Measurements from ENCODE around the gene KAZN. TPM values are rescaled to one million over a fixed set of nuclear protein-coding genes. Genes with fewer than 3 reads are reported as not detected.
A peak's percentile ranks its signal among the peaks of the same experiment; 100 is the strongest.

The KAZN gene
- total and polyA plus RNA-seq, 2 donors (not counting 1 experiment from before 2014, with no cell fraction given) = 3.4 to 5.0 TPM

DNA sequence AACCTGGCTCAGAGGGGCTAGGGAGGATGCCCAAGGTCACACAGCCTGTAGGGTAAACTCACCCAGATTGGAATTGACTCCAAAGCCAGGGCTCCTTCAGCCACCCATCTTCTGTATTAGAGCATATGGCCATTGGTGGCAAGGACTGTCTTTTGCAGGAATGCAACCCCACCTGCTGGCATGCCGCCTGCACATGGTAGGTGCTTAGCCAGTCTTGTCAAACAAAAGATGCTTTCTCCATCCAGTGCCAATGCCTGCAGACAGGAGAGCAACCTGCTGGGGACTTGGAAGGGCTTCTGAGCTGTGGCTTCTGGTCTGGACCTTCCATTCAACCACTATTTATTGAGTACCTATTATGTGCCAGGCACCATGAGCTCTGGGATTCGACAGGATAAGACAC lies 459.8 kb downstream of the KAZN start:
- Histone ChIP-seq H3K4me1 (ENCODE audit: control insufficient read depth, extremely low read depth, insufficient read depth, low read length) (peaks cover 6% of the 10 kb centered on the region), H3K9ac (ENCODE audit: insufficient read depth, low read length) (no peak overlapping the region), H3K4me3 (replicated peaks in 1 of 4; ENCODE audit: control extremely low read depth in 1 of 4, insufficient read depth in 1 of 4, low read depth in 3 of 4, low read length in 4 of 4) (no peak overlapping the region), H3K27me3 (ENCODE audit: control insufficient read depth, insufficient read depth, low read length) (no peaks in the 10 kb centered on the region), H3K27ac (ENCODE audit: insufficient read depth, low read length) (no peak overlapping the region), H4K20me1 (ENCODE audit: control insufficient read depth, extremely low read depth, insufficient read depth, low read length) (no peaks in the 10 kb centered on the region), H3K9me3 (ENCODE audit: control insufficient read depth, insufficient read depth, low read depth, low read length) (no peaks in the 10 kb centered on the region), H3K4me2 (ENCODE audit: extremely low read depth, insufficient read depth, low read length) (no peak overlapping the region), H3K79me2 (ENCODE audit: control insufficient read depth, insufficient read depth, low read length) (no peaks in the 10 kb centered on the region), H2AFZ (ENCODE audit: low read length) (no peak overlapping the region), H3K36me3 (ENCODE audit: control insufficient read depth, insufficient read depth, low read length) (peaks cover 3% of the 10 kb centered on the region)
- no peak for DNase-seq (ENCODE audit: low read depth in 2 of 2)
- TF ChIP-seq EZH2 (IDR thresholded peaks at IDR 0.05; ENCODE audit: low read length, missing control alignments) (no peak), CTCF (conservative IDR thresholded peaks at IDR 0.05 in 1 of 2, IDR thresholded peaks at IDR 0.05 in 1 of 2; ENCODE audit: low read depth in 1 of 2, low read length in 2 of 2) (no peak)

DNA sequence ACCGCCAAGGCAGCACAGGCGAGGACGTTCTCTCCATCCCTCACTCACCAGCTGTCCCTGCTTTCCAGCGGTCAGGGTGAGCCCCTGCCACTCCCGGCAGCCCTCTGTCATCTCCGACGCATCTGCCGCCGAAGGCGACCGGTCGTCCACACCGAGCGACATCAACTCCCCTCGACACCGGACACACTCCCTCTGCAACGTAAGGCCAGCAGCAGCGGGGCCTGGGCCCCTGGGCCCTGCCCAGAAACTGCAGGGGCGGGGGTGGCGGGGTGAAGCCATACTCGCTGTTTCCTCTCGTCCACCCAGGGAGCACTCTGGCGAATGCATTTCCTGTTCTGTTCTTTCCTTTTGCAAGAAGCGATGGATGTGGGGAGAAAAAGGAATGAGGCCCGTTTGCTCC lies 461.6 kb downstream of the KAZN start:
- H3K27ac ChIP-seq (ENCODE audit: insufficient read depth, low read length) = no peak overlapping the region
- H3K4me2 ChIP-seq (ENCODE audit: extremely low read depth, insufficient read depth, low read length) = no peak overlapping the region
- no peak for DNase-seq (ENCODE audit: low read depth in 2 of 2)
- H3K4me3 ChIP-seq (replicated peaks in 1 of 4; ENCODE audit: control extremely low read depth in 1 of 4, insufficient read depth in 1 of 4, low read depth in 3 of 4, low read length in 4 of 4) = no peak overlapping the region
- H3K36me3 ChIP-seq (ENCODE audit: control insufficient read depth, insufficient read depth, low read length) = peaks cover 3% of the 10 kb centered on the region
- TF ChIP-seq EZH2 (IDR thresholded peaks at IDR 0.05; ENCODE audit: low read length, missing control alignments) (no peak), CTCF (conservative IDR thresholded peaks at IDR 0.05 in 1 of 2, IDR thresholded peaks at IDR 0.05 in 1 of 2; ENCODE audit: low read depth in 1 of 2, low read length in 2 of 2) (no peak)
- H3K27me3 ChIP-seq (ENCODE audit: control insufficient read depth, insufficient read depth, low read length) = no peaks in the 10 kb centered on the region
- no peak overlapping the region for H2AFZ ChIP-seq (ENCODE audit: low read length)
- peaks cover 6% of the 10 kb centered on the region for H3K4me1 ChIP-seq (ENCODE audit: control insufficient read depth, extremely low read depth, insufficient read depth, low read length)
- no peaks in the 10 kb centered on the region for H3K79me2 ChIP-seq (ENCODE audit: control insufficient read depth, insufficient read depth, low read length)
- H3K9me3 ChIP-seq (ENCODE audit: control insufficient read depth, insufficient read depth, low read depth, low read length) = no peaks in the 10 kb centered on the region
- H4K20me1 ChIP-seq (ENCODE audit: control insufficient read depth, extremely low read depth, insufficient read depth, low read length) = no peaks in the 10 kb centered on the region
- no peak overlapping the region for H3K9ac ChIP-seq (ENCODE audit: insufficient read depth, low read length)

DNA sequence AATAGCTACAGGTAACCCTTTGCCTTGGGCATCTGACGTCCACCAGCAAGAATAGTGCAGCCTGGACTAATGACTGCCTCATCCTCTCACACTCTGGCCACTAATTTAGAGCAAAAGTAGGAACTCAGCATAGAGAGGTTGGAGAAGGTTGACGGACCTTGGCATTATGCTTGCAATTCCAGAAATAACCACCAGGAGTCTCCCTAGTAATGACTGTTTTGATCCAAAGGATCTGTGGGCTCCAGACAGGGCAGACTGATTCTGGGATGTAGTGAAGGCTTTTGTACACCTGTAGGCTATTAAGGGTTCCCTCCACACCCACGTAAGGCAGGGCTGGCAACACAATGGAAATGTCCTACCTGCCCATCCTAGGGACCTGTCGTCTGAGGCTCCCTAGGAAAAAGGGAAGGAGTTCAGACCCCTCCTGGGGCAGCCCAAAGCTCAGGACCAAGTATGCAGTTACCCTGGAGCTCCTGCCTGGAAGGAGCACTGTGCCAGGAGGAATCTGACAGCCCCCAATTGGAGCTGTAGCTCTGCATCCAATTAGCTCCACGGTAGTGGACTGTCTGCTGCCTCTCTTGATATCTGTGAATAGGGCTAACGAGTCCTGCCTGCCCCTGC lies 464.1 kb downstream of the KAZN start:
- Histone ChIP-seq H3K4me3 (replicated peaks in 1 of 4; ENCODE audit: control extremely low read depth in 1 of 4, insufficient read depth in 1 of 4, low read depth in 3 of 4, low read length in 4 of 4) (no peak overlapping the region), H4K20me1 (ENCODE audit: control insufficient read depth, extremely low read depth, insufficient read depth, low read length) (no peaks in the 10 kb centered on the region), H3K4me2 (ENCODE audit: extremely low read depth, insufficient read depth, low read length) (no peak overlapping the region), H2AFZ (ENCODE audit: low read length) (no peak overlapping the region), H3K27ac (ENCODE audit: insufficient read depth, low read length) (no peak overlapping the region), H3K4me1 (ENCODE audit: control insufficient read depth, extremely low read depth, insufficient read depth, low read length) (no peaks in the 10 kb centered on the region), H3K9ac (ENCODE audit: insufficient read depth, low read length) (no peak overlapping the region), H3K27me3 (ENCODE audit: control insufficient read depth, insufficient read depth, low read length) (no peaks in the 10 kb centered on the region), H3K79me2 (ENCODE audit: control insufficient read depth, insufficient read depth, low read length) (no peaks in the 10 kb centered on the region), H3K9me3 (ENCODE audit: control insufficient read depth, insufficient read depth, low read depth, low read length) (no peaks in the 10 kb centered on the region), H3K36me3 (ENCODE audit: control insufficient read depth, insufficient read depth, low read length) (peaks cover 2% of the 10 kb centered on the region)
- no peak for DNase-seq (ENCODE audit: low read depth in 2 of 2)
- TF ChIP-seq EZH2 (IDR thresholded peaks at IDR 0.05; ENCODE audit: low read length, missing control alignments) (no peak), CTCF (conservative IDR thresholded peaks at IDR 0.05 in 1 of 2, IDR thresholded peaks at IDR 0.05 in 1 of 2; ENCODE audit: low read depth in 1 of 2, low read length in 2 of 2) (peak; percentile 55 to 61)

All from fibroblast of lung (primary cell).